GM19452 (cell line): Measurements from ENCODE around the gene UNC45B.
"Not testable (repeated sequence)": the region's sequence is repeated elsewhere in the genome, so short reads cannot be mapped to it uniquely, and the experiment has no call there.

Source experiments
- ATAC-seq: cut with Tn5 transposase; IDR thresholded peaks from one replicate; pipeline ENCODE4 v1.9.1; 2021; ENCODE audit not compliant: unreplicated experiment

The UNC45B gene

DNA sequence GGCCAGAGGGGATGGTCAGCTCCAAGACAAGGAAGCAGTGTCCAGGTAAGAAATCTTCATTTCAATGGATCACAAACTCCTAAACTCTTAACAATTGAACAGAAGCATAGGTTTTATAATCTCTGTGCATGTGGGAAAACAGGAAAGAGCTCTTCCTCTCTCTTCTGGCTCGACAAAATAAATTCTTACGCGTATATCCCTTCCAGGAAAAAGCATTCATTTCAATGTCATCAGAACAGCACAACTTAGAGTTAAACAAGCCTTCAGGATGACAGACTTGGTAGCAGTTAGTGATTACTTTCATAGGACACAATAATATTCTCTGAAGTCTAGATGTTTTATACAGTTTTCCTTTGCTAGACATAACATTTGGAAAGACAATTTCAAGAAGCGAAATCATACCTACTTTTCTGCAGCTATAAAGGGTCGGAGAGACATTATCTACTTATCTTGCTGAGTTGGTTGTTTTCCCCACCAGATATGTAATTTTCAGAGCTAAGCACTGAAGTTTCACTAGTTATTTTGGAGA lies 65.9 kb downstream of the UNC45B start:
- no peak for ATAC-seq

DNA sequence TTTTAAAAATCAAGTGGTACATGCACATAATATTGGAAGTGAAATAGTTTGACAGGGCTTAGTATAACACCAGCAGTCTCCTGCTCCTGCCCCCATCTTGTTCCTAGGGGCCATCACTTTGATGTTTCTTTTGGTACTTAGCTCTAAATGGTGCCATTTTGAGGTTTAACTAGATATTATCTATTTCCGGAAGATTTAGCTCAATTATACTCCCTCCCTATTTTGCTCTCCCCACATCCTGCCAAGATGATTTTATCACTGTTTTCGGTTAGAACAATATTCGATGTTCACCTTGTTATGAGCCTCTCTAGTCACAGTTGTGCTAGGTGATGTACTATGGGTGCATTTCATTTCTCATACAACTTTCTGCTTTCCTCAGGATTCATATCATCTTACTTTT lies 66.6 kb downstream of the UNC45B start:
- no peak for ATAC-seq

DNA sequence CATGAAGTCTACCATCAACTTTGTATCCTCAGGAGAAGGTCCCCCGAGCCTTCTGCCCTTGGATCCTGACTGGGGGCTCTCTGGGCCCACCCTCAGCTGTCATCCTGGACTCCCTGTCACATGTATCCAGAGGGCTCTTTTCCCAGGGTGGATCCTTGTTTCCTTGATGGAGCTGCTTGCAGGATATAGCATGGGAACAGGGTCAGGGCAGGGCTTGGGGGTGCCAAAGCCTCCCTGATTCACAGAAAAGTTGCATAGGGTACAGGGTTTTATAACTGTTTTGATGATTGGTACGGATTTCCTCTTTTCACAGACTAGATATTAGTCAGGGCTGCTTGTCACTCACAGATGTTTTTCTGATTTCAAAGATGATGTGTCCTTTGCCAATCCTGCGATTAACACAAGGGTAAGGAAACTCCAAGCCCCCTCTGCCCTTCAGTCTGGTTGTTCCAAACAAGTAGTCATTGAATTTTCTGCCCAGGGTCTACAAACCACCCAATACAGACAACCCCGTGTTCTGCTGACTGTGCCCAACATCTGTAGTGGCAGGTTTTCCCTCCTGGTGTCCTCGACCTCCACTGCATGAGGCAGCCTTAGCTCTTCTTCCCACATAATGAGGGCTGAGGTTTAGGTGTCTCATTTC lies 67.1 kb downstream of the UNC45B start:
- no peak for ATAC-seq

DNA sequence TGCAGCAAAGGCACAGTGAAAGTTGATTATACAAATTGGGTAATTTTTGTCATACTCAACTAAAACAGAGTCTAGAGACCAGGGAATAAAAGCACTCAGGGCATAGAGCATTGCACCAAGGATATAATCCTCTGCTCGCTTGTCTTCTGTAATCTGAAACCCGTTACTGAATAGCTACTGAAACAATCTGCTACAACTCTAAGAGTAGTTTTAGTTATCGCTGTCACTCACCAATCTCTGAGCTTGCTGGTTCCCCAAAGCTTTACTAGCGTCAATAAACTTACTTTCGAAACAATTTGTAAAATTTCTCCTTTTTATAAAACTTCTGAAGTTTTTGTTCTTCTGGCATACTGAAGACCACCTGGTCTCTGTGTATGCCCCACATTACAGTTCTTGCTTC lies 69.5 kb downstream of the UNC45B start:
- no peak for ATAC-seq

DNA sequence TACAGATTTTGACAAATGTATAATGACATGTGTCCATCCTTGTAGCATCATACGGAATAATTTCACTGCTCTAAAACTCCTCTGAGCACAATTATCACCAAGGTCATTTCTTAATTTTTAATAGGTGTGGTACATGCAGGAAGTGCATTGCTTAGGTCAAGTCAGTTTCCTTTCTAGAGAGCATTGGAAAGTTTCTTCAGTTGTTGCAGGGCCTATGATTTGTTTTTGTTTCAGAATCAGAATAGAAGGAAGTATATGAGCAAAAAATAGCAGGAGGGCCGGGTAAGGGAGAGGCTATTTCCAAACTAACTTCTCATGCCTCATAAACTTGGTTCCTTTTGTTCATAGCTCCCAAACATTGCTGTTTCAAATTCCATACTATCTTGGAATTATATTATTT lies 71.3 kb downstream of the UNC45B start:
- no peak for ATAC-seq

DNA sequence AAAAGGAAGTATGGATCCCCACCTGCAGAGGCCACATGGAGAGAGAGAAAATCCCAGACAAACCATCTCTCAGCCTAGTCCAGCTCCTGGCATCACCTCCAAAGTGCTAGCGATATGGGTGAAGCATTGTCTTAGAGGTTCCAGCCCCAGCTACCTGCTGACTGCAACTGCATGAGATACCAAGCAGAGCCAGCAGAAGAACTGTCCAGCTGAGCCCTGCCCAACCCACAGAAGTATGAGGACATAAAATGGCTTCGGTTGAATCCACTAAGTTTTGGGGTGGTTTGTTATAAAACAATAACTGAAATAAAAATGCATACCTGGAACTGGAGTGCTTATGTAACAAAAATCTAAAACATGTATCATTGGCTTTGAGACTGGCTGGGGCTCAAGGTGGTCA lies 74.8 kb downstream of the UNC45B start:
- ATAC-seq: no peak

DNA sequence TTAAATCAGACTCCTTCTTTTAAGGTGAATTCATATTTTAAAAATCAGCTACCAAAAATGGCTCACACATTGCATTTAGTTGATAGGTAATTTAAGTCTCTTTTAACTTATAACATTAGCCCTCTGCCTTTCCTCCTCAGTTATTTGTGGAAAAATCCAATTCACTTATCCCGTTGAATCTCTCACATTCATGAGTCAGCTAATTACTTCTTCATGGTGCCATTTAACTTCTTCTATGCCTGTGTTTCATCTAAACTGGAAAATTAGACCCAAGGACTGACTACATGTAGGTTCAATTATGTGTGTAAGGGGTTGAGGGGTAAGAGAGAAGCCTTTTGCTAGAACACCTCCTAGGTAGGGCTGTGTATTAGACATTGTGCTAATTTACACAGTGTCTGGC lies 76.8 kb downstream of the UNC45B start:
- ATAC-seq: no peak

DNA sequence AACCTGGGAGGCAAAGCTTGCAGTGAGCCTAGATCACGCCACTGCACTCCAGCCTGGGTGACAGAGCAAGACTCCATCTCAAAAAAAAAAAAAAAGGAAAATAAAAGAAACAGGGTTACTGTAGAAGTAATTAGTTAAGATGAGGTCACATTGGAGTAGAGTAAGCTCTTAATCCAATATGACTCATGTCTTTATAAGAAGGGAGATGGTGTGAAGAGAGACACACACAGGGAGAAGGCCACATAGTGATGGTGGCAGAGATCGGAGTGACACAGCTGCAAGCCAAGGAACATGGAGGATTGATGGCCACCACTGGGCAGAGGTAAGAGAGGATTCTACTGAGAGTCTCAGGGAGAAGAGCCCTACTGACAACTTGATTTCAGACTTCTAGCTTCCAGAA lies 79.9 kb downstream of the UNC45B start:
- no peak for ATAC-seq

DNA sequence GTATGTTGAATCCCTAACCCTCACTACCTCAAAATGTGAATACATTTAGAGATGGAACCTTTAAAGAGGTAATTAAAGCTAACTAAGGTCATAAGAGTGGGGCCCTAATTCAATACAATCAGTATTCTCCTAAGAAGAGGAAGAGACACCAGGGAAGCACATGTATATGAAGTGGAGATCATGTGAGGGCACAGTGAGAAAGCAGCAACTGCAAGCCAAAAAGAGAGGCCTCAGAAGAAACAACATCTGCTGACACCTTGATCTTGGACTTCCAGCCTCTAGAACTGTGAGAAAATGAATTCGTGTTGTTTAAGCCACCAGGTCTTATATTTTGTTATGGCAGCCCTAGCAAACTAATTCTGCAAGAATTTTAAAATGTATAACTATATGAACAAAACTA lies 82.0 kb downstream of the UNC45B start:
- no peak for ATAC-seq

DNA sequence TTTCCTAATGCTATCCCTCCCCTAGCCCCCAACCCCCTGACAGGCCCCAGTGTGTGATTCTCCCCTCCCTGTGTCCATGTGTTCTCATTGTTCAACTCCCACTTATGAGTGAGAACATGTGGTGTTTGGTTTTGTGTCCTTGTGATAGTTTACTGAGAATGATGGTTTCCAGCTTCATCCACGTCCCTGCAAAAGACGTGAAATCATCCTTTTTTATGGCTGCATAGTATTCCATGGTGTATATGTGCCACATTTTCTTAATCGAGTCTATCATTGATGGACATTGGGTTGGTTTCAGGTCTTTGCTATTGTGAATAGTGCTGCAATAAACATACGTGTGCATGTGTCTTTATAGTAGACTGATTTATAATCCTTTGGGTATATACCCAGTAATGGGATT lies 86.7 kb downstream of the UNC45B start:
- ATAC-seq: not testable (repeated sequence)

DNA sequence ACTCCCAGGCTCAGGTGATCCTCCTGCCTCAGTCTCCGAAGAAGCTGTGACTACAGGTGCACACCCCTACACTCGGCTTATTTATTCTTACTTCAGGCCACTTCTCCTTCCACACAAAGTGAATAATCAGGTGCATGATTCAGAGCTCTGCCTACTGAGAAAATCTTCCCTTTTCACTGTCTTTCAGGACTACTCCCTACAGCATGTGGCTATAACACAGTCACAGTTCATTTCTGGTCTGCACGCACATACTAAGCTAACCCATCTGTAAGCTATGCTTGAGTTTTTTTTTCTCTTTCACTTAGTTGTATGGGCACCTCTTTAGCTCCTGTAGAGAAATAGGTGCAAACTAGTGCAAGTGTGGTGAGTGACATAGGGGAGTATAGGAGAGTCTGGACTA lies 87.7 kb downstream of the UNC45B start:
- ATAC-seq: no peak

DNA sequence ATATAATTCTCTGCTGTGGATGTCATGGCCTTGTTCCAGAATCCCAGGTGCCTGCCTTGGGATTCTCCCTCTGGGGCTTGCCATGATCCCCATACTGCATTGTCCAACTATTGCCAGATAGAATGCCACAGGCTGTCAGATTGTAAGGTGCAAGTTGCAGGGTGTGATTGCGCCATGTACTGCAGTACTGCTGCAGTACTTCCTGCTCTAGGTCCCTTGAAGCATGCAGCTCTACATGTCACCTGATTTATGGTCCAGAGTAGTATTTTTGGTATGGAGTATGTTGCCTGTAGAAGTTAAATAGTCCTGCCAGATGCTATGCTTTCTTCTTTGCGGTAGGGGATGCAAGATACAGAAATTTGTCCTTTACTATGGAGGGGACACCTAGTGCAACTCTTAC lies 88.3 kb downstream of the UNC45B start:
- no peak for ATAC-seq

DNA sequence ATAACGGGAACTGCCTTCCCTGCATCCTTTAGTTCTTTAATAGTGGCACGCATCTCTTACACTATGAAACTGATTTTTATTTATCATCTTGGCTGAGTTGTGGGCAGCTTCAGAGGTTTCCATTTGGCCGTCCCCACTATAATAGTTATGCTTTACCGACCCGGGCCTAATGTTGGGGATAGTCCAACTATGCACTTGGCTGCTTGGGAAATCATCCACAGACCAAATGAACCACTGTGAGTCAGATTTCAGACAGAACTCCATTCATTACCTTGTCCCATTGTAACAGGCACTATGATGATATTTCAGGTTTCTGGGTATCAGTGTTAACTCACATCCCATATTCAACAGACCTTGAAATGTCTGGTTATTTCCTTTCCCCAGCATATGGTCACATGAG lies 89.2 kb downstream of the UNC45B start:
- ATAC-seq: no peak

DNA sequence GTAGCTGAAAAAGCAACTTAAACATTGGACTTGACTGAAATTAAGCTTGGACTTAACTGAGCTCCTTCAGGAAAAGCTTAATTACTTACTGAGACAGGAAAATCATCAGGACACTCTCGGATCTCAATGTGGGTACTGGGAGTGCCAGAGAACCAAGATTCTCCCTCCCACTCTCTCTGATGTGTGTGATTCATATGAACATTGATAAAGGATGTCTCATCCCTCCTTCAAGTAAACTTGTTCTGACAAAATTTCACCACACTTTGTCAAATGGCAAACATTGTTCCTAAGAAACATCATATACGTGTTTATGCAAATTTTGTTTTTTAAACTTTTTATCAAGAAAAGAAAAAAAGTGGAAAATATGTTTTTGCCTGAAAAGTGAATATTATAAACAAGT lies 91.2 kb downstream of the UNC45B start:
- no peak for ATAC-seq
